Measurements from ENCODE around the gene CBLC.
"Not testable (repeated sequence)": the region's sequence is repeated elsewhere in the genome, so short reads cannot be mapped to it uniquely, and the experiment has no call there.

CBLC gene

GRCh38 chr19:44765033-44765948, 12.4 kb upstream of the CBLC start:
- DNase-seq (ENCODE audit: low spot score), result peak; percentile 35

- DNase-seq (ENCODE audit: low spot score), result no peak
Measured at GRCh38 chr19:44765949-44766335, 11.7 kb upstream of the CBLC start.

- DNase-seq (ENCODE audit: low spot score), result no peak
Measured at GRCh38 chr19:44767295-44768180, 10.2 kb upstream of the CBLC start.

- DNase-seq (ENCODE audit: low spot score), result peak; percentile 94
Measured at GRCh38 chr19:44770550-44771257, 7.0 kb upstream of the CBLC start.

DNA sequence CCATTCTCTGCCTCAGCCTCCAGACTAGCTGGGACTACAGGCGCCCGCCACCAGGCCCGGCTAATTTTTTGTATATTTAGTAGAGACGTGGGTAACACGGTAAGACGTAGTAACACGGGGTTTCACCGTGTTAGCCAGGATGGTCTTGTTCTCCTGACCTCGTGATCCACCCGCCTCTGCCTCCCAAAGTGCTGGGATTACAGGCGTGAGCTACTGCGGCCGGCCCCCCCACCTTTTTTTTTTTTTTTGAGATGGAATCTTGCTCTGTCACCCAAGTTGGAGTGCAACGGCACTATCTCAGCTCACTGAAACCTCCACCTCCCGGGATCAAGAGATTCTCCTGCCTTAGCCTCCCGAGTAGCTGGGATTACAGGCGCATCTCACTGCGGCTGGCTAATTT, 5.5 kb upstream of the CBLC start:
- not testable (repeated sequence) for DNase-seq (ENCODE audit: low spot score)

GRCh38 chr19:44772959-44773358, 4.7 kb upstream of the CBLC start:
- DNase-seq (ENCODE audit: low spot score), result no peak

DNA sequence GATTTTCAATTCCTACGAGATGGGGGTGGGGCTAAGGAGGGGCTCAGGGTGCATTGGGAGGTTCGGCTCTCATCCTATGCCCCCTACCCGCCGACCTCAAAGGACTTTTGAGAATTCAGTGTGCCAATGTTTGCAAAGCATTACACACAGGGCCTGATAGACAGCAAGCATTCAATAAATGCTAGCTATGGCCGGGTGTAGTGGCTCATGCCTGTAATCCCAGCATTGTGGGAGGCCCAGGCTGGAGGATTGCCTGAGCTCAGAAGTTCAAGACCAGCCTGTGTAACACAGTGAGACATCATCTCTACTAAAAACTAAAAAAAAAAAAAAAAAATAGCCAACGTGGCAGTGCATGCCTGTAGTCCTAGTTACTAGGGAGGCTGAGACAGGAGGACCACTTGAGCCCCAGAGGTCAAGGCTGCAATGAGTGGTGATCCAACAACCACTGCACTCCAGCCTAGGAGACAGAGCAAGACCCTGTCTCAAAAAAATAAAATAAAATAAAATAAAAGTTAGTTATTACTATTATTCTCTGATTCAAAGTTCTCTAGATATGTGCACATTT, 1.9 kb upstream of the CBLC start:
- DNase-seq (ENCODE audit: low spot score), result no peak

DNA sequence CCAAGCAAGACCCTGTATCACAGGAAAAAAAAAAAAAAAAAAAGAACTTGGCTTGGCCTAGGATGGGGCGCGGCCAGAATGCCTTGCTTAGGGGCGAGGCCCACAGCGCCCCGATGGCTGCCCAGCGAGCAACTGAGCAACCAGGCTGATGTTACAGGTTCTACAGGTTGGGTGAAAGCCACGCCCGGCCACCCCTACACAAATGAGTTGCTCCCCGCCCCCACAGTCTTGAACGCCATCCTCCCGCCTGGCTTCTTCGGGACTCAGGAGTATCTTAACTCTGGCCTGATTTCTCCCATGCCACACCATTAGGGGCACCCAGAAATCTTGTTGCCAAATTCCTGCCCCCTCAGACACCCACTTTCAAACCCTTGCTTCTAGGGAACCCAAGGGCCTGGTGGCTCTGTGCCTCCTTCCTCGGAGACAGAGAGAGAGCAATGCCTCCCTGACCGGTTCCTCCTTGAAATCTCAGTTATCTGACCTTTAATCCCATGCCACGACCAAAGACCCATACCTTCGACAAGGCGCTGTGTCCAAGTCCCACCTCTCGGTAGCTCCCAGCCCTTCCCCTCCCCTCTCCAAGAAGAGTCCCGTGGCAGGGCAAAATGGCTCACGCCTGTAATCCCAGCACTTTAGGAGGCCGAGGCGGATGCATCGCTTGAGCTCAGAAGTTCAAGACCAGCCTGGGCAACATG, 1.1 kb upstream of the CBLC start:
- DNase-seq (ENCODE audit: low spot score), result peak; percentile 88

DNA sequence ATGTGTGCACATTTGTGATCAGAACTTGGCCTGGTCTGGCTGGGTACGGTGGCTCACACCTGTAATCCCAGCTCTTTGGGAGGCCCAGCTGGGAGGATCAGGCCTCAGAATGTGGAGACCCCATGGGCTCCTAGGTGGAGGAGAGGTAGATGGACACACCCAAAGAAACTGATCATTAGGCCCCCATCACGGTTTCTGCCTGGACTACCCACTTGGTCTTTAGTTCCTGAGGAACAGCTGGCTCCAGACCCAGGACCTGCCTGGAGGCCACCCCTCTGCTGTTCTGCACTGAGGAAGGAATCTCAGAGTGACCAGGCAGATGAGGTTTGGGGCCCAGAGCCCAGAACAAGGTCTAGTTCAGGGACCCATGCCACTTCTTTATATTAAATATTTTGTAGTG, 1.5 kb downstream of the CBLC start:
- no peak for DNase-seq (ENCODE audit: low spot score)

DNA sequence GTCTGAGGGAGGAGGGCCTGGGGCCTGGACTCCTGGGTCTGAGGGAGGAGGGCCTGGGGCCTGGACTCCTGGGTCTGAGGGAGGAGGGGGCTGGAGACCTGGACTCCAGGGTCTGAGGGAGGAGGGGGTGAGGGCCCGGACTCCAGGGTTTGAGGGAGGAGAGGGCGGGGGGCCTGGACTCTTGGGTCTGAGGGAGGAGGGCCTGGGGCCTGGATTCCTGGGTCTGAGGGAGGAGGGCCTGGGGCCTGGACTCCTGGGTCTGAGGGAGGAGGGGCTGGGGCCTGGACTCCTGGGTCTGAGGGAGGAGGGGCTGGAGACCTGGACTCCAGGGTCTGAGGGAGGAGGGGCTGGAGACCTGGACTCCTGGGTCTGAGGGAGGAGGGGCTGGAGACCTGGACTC, 4.0 kb downstream of the CBLC start:
- DNase-seq (ENCODE audit: low spot score), result not testable (repeated sequence)

GRCh38 chr19:44782729-44783128, 5.0 kb downstream of the CBLC start:
- DNase-seq (ENCODE audit: low spot score), result no peak

DNA sequence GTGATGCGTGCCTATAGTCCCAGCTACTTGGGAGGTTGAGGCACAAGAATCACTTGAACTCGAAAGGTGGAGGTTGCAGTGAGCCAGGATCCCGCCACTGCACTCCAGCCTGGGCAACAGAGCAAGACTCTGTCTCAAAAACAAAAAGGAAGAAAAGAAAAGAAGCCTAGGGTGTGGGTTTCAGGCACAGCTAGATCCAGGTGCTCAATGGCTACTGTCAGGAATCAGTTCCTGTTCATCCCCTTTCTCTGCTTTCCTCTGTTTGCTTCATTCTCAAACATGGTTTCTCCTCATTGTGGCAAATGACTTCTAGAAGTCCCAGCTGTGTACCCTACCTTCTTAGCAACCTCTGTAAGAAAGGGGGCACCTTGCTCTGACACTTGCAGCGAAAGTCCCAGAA, 5.9 kb downstream of the CBLC start:
- no peak for DNase-seq (ENCODE audit: low spot score)

DNA sequence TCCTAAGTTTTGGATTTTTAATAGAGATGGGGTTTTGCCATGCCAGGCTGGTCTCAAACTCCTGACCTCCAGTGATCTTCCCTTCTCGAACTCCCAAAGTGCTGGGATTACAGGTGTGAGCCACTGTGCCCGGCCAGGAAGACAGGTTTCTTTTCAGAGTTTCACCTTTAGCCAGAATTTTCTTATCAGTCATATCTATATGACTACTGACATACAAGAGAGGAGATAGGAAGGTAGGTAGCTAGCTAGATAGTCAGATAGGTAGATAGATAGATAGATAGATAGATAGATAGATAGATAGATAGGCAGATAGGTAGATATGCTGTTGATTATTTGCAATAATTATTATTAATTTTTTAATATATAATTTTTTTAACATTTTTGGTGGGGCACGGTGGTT, 7.6 kb downstream of the CBLC start:
- no peak for DNase-seq (ENCODE audit: low spot score)

DNA sequence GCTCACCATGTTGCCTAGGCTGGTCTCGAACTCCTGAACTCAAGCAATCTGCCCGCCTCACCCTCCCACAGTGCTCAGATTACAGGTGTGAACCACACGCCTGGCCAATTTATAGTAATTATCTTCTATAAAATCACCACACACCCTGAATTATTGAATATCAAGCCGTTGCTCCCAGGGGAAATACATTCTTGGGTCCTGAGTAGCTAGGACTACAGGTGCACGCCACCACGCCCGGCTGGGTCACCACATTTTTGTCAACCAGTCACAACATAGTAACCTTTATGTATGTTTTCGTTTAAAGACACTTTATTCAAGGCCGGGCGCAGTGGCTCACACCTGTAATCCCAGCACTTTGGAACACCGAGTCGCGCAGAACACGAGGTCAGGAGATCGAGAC, 8.3 kb downstream of the CBLC start:
- no peak for DNase-seq (ENCODE audit: low spot score)

DNA sequence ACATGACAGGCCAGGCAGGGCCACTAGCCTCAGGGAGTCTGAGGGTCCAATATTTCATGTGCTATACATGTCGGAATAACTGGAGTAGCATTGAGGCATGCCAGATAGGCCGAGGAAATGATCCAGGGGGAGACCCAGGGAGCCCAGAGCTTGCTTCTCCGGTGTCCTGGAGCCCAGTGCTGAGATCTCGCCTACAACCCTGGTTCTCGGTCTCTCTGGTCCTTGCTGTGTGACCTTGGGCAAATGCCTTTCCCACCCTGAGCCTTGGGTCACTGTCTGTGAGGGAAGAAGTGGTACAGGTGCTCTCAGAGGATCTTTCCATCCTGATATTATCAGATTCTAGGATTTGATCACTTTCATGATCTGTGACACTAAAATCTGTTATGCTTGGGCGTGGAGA, 11.3 kb downstream of the CBLC start:
- DNase-seq (ENCODE audit: low spot score), result no peak

DNA sequence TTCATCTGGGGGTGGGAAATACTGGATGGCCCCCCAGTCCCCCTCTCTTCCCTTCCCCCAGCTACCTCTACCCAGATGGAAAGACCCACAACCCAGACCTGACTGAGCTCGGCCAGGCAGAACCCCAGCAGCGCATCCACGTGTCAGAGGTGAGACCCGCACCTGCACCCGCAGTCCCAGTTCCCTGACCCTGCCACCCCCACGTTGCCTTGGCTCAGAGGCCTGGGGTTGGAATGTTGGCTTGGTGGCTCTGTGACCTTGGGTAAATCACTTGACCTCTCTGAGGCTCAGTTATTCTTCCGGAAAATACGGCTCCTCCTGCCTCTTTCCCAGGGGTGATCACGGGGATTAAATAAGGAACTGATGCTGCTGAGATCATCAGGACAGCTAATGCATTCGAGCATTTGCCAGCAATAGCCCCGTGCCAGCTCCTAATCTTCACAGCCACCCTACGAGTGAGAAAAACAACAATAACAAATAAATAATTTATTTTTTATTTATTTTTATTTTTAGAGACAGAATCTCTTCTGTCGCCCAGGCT, 12.3 kb downstream of the CBLC start:
- no peak for DNase-seq (ENCODE audit: low spot score)

GRCh38 chr19:44792281-44792680, 14.6 kb downstream of the CBLC start:
- DNase-seq (ENCODE audit: low spot score), result no peak

DNA sequence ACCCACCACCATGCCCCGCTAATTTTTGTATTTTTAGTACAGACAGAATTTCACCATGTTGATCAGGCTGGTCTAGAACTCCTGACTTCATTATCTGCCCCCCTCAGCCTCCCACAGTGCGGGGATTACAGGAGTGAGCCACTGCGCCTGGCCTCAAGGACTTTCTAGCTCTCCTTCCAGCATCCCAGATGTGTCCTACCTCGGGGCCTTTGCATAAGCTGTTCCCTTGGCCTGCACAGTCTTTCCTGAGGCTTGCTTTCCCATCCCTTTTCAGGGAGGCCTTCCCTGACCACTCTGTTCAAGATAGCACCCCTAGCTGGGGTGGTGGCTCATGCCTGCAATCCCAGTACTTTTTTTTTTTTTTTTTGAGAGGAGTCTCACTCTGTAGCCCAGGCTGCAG, 16.9 kb downstream of the CBLC start:
- DNase-seq (ENCODE audit: low spot score), result no peak

DNA sequence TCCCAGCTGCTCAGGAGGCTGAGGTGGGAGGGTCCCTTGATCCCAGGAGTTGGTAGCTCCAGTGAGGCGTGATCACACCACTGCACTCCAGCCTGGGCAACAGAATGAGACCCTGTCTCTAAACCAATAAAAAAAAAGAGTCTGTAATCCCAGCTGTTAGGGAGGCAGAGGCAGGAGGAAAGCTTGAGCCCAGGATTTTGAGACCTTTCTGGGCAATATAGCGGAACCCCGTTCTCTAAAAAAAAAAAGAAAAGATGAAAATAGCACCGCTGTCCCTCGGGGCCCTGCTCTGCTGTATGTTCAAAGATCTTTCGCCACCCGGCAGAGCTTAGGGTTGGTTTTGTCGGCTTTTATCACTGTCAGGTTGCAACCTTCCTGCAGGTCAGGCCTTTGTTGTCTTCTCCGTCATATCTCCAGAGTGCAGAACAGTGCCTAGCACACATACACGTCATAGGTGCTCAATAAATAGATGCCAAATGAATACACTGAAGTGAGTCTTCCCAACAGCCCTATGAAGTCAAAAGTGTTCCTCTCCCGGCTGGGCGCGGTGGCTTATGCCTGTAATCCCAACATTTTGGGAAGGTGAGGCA, 17.8 kb downstream of the CBLC start:
- DNase-seq (ENCODE audit: low spot score), result no peak

DNA sequence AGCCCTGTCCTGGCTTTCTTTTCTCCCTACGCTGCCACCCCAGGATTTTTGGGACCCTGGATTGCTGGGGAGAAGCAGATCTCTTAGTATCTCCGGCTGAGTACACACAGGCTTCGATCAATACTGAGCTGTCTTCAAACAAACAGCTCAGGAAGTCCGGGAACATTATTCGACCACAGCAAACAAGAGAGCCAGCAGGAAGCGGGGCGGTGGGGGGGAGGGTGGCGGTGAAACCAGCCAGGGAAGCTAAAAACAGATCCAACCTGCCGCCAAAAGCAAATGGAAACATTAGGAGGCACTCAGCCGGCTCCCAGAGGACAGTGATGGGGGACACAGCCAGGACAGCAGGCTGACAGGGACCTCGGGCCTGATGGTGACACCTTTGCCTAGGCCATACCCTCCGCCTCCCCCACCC, 19.0 kb downstream of the CBLC start:
- no peak for DNase-seq (ENCODE audit: low spot score)

Measured in LoVo (cell line).